ENCODE results near the gene TTL.
"Not testable (repeated sequence)": the region's sequence is repeated elsewhere in the genome, so short reads cannot be mapped to it uniquely, and the experiment has no call there.

TTL gene

GRCh38 chr2:112524276-112524675 lies 42.3 kb downstream of the TTL start:
- DNase-seq: not testable (repeated sequence)

DNA sequence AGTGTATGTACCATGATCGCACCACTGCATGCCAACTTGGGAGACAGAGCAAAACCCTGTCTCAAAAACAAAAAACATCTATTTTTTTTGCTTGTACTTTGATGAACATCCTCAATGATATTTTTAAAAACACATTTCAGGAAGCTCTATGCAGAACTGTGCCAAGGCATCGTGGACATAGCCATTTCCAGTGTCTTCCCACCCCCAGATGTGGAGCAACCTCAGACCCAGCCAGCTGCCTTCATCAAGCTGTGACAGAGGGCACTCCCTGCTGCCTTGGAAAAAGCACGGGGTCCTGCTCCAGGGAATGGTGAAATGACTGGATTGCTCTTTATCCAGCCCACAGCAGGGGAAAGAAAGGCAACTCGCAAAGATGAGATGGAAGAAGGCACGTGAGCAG lies 46.6 kb downstream of the TTL start:
- no peak for DNase-seq

- no peak for DNase-seq
These were observed 47.8 kb downstream of the TTL start for GRCh38 chr2:112529757-112530156.

DNA sequence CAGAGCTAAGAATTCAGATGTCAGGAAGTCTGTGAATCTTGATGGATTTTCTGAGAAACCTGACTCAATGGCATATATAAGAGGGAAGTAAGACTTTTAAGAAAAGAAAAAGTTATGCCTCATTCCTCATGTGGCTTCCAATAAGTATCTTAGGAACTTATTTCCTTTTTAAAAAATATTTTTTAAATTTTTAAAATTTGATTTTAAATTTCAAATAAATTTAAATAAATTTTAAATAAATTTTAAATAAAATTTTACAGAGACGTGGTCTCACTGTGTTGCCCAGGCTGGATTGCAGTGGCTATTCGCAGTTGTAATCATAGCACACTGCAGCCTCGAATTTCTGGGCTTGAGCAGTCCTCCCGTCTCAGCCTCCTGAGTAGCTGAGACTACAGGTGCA lies 48.8 kb downstream of the TTL start:
- no peak for DNase-seq

DNA sequence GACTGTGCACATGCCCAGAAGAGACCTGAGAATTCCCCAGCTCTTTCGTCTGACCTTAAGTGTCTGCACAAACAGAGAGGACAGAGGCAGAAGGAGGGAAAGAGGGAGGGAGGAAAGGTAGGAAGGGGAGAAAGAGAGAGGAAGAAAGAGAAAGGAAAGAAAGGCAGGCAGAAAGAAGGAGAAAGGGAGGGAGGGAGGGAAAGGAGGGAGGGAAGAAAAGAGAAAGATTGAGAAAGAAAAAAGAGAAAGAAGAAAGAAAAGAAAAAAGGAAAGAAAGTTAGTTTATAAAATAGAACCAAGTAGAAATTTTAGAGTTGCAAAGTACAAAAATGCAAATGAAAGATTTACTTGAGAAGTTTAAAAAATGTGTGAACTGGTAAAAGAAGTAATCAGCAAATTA lies 52.9 kb downstream of the TTL start:
- no peak for DNase-seq

- DNase-seq: not testable (repeated sequence)
These were observed 54.7 kb downstream of the TTL start for GRCh38 chr2:112536665-112537064.

DNA sequence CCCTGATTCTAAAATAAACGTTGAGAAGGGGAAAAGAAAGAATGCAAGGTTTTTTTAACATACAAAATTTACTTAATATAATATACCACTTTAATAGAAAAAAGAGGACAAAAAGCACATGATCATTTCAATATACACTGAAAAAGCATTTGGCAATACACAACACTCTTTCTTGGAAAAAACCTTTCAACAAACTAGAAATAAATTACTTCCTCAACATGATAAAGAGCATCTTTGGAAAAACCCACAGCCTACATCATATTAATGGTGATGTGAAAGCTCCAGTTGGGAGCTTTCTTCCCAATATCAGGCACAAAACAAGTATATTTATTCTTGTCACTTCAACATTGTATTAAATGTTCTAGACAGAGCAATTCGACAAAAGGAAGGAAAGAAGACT lies 57.4 kb downstream of the TTL start:
- no peak for DNase-seq

DNA sequence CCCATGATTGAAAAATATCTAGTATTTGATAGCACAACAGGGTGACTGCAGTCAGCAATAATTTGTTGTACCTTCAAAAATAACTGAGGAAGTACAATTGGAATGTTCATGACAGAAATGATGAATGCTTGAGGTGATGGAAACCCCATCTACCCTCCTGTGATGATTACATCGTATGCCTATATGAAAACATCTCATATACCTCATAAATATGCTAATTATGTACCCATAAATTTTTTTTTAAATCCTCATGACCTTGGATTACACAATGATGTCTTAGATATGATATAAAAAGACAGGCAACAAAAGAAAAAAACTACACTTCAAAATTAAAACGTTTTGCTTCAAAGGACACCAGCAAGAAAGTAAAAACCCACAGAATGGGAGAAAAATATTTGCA lies 59.0 kb downstream of the TTL start:
- DNase-seq: no peak

- peak; percentile 81 for DNase-seq
These were observed 59.6 kb downstream of the TTL start for GRCh38 chr2:112541315-112542122.

DNA sequence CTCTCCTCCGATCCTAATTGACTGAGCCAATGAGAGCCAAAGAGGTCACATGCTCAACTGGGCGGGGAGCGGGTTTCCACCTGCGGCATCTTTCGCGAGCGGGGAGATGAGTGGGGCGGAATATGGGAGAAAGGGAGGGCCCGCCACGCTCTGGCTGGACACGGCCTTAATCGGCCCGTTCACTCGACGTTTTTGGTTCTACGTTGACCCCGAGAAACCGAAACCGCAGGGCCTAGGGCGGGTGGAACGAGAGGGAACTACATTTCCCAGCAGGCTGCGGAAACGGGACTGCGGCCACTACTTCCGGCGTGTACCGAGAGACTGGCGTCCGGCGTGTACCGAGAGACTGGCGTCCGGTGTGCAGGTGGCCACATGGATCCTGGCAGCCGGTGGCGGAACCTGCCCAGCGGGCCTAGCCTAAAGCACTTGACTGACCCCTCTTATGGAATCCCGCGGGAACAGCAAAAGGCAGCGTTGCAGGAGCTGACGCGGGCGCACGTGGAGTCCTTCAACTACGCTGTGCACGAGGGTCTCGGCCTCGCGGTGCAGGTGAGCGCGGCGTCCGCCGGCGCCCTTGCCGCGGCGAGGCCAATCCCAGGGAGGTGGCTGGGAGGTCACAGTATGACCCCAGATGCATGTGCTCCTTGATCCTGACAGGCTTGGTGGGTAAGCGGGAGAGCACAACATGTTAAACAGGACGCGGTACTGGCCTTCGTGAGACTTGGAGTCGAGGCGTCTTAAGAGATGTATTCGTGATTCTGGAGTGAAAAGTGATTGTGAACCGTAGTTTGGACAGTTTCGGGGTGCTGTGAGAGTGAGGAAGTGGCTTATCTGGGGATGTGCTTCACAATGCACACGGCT lies 60.4 kb downstream of the TTL start, which contains the start of gene POLR1B:
TSS of gene POLR1B (plus strand) at position 343 of the 861 bp plus-strand sequence. CDS start at position 373, 30 bp downstream.
- peak; percentile 88 for DNase-seq

- no peak for DNase-seq
These were observed 61.2 kb downstream of the TTL start for GRCh38 chr2:112542984-112543661.

GRCh38 chr2:112547333-112547732 lies 65.4 kb downstream of the TTL start:
- peak; percentile 91 for DNase-seq

DNA sequence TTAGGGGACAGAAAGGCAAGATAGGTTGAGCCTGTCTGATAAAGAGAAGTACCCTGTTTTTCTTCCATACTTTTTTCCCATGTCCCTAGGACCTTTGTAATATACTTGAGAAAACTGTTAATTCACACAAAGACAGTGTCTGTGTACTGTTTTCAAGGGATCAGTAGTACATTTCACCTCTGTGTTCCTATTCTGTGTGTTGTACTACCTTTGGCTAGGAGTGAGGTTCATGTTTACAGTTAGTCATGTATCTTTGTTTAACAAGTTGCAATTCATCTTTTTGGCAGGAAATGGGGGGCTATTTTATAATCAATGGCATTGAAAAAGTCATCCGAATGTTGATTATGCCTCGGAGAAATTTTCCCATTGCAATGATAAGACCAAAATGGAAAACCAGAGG lies 67.0 kb downstream of the TTL start:
- DNase-seq: no peak

GRCh38 chr2:112566104-112566503 lies 84.1 kb downstream of the TTL start:
- DNase-seq: no peak

DNA sequence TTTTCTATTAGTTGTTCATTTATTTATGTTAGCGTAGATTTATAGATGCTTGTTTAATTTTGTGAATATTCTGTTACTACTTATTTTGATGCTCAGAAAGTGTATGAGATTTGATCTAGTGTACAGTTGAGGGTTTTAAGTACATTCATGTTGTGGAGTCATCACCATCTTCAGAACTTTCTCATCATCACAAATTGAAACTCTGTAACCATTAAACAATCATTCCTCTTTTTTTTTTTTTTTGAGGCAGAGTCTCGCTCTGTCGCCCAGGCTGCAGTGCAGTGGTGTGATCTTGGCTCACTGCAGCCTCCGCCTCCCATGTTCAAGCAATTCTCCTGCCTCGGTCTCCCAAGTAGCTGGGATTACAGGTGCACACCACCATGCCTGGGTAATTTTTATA lies 84.6 kb downstream of the TTL start:
- DNase-seq: not testable (repeated sequence)

DNA sequence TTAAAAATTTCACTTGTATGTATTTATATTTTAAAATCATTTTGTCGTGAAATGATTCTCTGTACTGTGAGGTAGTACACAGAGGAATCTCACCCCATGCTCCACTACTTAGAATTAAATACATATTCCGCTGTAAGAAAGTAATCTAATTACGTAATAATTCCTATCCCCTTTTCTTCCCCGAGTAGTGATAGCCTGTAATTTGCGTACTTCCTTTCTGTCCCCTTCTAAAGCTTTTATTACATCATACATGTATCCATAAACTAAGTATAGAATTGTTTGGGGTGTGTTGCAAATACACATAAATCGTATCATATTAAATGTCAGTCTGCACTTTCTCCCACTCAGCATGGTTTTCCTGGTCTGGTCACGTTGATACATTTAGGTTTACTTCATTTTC lies 90.0 kb downstream of the TTL start:
- no peak for DNase-seq

DNA sequence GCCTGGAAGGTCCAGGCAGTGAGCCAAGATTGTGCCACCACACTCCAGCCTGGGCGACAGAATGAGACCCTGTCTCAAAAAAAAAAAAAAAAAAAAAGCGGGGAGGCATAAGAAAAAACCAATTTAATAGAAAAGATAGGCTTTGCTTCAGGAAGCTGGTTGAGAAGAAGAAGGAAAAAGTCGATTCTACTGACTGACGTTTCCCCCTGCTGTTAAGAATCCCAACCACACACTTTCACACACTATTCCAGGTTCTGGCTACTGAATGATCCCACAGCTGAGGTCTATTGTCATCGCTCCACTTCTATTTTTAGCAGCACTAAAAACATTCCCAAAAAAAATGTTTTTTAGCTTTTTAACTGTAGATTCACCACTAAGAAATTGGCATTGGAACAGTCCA lies 95.8 kb downstream of the TTL start:
- no peak for DNase-seq

DNA sequence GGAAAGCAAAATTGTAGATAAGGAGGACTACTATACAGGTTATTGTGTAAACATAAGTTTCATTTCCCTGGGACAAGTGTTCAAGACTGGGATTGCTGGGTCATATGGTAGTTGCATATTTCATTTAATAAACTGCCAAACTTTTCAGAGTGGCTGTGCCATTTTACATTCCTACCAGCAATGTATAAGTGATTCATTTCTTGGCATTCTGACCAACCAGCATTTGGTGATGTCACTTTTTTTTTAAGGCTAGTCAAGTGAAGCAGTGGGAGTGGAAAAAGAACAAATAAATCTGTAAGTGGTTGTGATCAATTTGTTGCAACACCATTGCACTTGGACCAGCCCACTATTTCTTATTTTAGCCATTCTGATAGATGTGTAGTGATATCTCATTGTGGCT lies 97.3 kb downstream of the TTL start:
- peak; percentile 82 for DNase-seq

- DNase-seq: no peak
These were observed 98.1 kb downstream of the TTL start for GRCh38 chr2:112580084-112580483.

DNA sequence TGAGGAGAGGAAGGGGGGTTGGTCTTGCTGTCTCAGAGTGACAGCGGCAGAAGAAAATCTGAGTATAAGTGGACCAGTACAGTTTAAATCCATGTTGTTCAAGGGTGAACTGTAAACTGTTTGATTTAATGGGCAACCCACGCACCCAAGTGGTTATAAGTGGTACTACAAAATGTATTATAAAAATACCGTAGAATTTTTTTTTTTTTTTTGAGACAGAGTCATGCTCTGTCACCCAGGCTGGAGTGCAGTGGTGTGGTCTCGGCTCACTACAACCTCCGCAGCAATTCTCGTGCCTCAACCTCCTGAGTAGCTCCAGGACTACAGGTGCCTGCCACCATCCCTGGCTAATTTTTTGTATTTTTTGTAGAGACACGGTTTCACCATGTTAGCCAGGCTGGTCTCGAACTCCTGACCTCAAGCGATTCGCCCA lies 100.4 kb downstream of the TTL start:
- DNase-seq: peak; percentile 73

DNA sequence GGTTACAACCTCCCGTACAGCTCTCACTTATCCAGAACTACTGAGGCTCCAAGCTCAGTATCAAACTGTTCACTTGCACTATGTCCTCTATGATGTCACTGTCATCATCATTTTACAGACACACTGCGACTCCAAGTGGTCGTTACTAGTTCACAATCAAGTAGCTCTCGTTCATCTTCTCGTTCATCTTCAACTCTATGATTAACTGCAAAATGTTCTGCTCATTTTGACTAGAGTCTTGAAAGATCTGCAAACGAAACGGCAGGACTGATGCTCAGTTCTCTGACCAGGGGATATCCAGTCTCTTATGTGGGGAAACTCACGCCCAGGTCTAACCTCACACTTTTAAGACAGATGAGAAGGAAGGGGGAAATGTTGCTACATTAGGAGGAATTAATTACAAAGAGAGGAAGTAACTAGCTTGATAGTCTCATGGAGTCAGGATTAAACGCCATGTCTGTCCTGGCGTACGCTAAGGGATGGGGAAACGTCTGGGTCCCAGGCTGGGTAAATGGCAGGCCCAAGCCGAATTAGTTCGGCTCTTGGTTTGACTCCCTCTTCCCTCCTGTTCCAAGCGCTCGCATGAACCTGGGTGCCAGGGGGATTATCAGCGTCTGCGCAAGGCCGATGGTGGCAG lies 101.7 kb downstream of the TTL start:
- DNase-seq: no peak

- peak; percentile 95 for DNase-seq
These were observed 102.4 kb downstream of the TTL start, which contains the start of gene CHCHD5 for GRCh38 chr2:112584134-112584890. Gene CHCHD5, plus strand, starts transcription at chr2:112584609. Its CDS starts 39 bp downstream, at chr2:112584648.

Data from kidney glomerular epithelial cell (primary cell).